Fibroblast of the conjunctiva (primary cell): ENCODE results near the gene WSCD2.

Experiments used
- DNase-seq: peaks from one replicate; pipeline ENCODE4 v3.0.0-alpha.2; 2010; ENCODE audit warnings: low read depth

Gene WSCD2

GRCh38 chr12:108129017-108129812 is at the start of gene WSCD2:
WSCD2 (plus strand) TSS chr12:108129288; CDS start chr12:108195833, 66,545 bp downstream.
- no peak for DNase-seq

DNA sequence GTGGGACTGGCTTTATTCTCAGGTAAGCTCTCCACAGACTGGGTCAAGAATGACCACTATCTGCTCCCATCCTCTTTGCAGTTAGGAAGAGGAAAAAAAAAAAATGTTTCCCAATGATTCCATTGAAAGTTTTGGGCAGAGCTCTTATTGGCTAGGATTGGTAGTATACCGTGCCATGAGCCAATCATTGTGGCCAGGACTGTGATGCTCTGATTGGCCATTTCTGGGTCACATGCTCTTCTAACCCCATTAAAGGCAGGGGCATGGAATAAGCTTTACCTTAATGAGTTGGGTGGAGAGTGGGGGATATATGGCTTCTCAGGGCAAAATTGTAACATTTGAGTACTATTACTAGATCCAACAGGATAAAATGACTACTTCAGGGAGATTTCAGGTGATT is 49.4 kb upstream of the WSCD2 start:
- no peak for DNase-seq

- DNase-seq = no peak
These were observed 48.7 kb upstream of the WSCD2 start for GRCh38 chr12:108080363-108080762.

GRCh38 chr12:108082485-108082884 is 46.6 kb upstream of the WSCD2 start:
- DNase-seq = no peak

GRCh38 chr12:108087900-108088299 is 41.2 kb upstream of the WSCD2 start:
- no peak for DNase-seq

- DNase-seq = no peak
These were observed 38.8 kb upstream of the WSCD2 start for GRCh38 chr12:108090107-108090899.

- no peak for DNase-seq
These were observed 38.0 kb upstream of the WSCD2 start for GRCh38 chr12:108090932-108091678.

DNA sequence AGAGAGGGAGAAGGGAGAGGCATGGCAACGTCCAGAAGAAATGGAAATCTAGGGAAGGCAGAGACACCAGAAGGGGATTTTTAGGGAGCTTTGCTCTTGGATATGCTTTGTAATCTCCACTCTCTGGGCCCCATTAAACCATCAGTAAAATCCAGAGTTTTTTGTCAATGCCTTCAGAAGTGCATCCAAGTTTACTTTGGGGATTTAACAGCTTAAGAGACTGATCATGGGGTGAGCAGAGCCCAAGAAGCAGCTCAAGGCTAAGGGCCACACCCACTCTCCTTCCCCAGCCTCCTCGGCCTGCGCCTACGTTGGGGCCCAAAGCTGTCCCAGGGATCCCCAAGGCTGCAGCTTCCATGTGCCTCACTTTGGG is 37.4 kb upstream of the WSCD2 start:
- no peak for DNase-seq

GRCh38 chr12:108093209-108093608 is 35.9 kb upstream of the WSCD2 start:
- no peak for DNase-seq

DNA sequence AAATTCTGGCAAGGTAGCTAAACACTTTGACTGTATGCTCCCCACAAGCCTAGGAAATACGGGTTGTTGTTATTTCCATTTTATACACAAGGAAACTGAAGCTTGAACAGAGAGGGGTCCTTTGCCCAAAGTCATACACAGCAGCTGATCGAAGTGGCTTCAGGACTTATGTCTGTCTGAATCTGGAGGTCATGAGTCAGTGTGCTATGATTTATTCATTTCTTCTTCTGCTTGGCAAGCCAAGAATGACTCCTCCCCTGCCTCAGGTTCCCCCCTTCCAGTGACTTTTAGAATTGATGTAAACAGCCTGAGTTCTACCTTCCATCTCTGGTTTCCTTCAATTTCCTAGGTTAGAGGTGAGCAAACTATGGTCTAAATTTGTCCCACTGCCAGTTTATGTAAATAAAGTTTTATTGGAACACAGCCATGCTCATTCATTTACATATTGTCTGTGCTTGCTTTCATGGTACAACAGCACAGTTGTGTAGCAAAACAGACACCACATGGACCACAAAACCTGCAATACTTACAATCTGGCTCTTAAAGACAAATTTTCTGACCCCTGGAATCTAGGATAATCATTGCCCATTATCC is 34.9 kb upstream of the WSCD2 start:
- no peak for DNase-seq

DNA sequence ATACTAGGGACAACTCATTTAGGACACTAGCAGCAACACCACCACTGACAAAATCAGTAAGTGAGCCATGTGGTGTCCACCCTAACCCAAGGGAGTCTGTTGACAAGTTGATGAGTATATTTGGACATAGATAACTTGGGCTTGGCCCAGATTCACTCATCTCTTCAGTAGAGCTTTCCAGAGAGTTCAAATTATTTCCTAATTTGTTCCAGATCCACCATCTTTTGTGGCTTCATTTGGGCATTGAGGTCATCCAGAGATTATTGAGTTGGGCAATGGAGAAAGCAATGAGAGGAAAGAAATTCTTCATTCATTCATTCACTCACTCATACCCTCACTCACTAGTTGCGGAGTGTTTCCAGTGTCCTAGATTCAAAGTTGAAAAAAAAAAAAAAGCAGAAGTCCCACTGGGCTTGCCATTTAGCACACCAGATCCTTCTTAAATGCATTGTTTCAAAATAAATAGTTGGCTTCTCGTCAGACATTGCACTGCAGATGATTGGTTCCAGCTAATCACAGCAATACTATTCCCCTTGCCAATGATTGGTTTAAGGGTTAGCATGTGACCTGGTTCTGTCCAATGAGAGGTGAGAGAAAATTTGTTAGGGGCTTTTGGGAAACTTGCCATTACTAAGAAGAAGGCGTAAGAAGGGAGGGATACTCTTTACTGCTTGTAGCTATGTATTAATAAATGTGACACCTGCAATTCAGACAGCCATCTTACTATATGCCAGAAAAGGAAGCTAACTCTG is 31.8 kb upstream of the WSCD2 start:
- DNase-seq = no peak

DNA sequence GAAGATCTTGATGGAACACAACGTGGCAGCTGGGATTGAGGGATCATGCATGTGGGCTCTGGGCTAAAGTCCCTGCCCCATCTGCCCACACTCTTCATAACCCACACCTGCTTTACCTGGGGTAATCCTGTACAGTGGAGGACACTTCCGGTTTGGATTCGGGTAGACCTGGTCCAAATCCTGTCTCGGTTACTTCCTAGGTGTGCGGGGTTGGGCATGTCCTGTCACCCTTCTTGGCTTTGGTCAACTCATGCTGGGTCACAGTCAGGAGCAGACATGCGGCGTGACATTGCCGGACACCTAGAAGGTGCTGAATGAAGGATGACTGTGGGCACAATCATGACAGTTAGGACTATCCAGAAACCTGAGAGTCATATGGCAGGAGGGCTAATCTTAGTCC is 30.7 kb upstream of the WSCD2 start:
- no peak for DNase-seq

DNA sequence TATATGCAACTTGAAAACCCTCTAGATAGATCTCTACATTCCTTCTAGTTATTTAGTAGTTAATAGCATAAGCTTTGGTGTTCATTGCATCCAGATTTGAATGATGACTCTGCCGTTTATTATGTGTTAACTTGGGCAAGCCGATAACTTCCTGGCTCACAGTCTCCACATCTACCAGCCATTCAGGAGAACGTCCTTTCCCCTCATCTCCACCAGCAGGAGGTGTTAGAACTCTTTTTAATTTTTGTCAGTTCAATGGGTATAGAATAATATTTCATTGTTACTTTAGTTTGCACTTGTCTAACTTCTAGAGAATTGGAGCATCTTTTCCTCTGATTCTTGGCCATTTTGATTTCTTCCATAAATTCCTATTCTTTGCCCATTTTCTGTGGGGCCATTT is 30.0 kb upstream of the WSCD2 start:
- no peak for DNase-seq

DNA sequence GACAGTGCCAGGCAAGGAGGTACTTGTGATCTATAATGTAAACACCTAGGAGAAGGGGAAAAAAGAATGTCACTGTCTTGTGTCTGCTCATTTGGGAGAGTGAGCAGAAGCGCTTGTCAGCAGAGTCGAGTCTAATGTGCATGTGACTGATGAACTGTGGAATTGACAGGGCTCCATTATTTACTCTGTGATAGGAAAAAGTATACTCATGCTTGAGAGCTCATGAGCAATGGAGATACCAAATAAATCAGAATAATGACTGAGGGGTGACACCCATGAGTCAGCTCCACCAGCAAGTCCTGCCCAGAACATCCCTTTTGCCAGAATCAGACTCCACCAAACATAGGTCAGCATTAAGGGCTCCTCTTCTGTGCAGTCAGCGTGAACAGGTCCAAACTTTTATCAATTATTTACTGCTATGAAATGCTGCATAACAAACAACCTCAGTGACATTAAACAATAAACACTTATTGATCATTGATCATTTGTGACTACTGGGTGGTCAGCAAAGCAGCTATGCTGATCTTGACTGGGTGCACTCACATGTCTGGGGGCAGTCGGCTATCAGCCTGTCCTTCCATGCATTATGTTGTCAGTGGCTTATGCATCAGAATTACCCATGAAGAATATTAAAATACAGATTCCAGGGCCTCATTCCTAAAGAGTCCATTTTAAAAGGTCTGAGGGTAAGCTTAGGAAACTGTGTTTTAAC is 29.2 kb upstream of the WSCD2 start:
- no peak for DNase-seq

DNA sequence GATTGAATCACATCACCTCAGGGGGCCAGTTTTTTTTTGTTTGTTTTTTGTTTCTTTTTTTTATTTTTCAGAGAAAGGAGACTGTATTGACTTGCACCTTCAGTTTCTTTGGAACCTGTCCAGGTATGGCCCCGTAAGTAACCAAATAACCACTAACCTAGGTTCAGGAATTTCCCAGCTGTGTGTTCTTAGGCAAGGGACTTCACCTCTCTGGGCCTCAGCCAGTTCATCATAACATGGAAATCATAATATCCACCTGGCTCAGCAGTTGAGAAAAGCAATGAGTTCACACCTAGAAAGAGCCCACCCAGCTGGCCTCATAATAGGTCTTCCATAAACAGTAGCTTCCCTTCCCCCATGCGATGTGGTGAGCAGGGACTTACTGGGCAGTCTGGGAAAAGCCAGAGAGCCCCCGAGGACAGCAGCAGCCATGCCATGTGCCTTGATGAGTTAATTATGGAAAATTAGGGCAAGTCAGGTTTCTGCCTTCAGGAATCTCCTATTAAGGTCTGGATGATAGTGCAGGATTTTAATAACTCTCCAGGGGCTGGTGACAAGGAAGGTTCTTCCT is 27.4 kb upstream of the WSCD2 start:
- DNase-seq = no peak

DNA sequence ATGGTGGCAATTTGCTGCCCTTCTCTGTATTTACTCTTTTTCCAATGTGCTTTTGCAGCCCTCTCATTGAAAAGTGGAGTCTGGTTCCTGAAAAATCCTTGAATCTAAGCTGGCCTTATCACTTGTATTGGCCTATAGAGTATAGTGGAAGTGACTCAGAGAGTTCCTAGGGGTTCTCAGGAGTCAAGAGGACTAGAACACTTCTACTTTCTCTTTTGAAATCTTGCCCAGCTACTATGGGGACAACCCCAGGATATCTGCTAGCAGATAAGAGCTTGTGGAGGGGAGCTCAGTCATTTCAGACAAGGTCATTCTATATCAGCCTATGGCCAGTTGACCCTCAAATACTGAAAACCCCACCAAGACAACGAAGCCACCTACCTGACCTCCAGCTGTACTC is 26.7 kb upstream of the WSCD2 start:
- no peak for DNase-seq

- DNase-seq = no peak
These were observed 26.0 kb upstream of the WSCD2 start for GRCh38 chr12:108103087-108103486.

DNA sequence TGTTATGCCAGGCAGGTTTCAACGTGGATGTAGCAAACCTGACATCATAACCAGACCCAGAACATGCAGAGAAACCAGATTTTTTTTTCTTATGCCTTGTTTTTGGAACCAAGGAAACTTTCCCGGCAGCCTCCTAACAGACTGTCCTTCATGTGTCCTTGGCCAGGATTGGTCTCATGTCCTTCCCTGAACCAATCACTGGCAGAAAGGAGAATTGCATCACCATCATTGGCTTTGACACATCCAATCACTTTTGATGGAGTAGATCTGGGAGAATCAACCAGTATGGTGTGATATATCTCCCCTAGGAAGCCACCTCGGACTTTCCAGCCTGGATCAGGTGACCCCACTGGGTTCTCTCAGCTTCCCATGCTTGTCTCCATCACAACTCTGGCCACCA is 25.6 kb upstream of the WSCD2 start:
- DNase-seq = no peak

- no peak for DNase-seq
These were observed 24.4 kb upstream of the WSCD2 start for GRCh38 chr12:108104657-108105056.

GRCh38 chr12:108106599-108106998 is 22.5 kb upstream of the WSCD2 start:
- DNase-seq = no peak

DNA sequence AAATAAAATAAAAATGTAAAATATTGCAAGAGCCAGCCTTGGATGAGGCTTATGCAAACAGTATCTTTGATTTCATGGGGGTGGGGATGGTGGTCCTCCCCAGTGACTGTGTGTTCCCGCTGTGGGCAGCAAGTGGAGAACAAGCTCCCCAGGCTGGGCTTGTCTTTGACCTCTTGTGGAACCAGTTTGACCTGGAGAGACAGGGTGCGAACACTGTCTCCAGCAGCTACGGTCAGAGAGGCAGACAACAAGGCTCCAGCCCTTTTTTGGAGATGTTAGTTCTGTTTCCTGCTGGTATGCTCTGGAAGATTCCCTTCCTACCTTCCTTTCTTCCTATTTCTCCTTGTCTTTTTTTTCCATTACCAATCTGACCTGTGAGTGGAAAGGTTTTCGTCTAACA is 21.8 kb upstream of the WSCD2 start:
- DNase-seq = no peak
